HL-60 (cell line): ENCODE data around the gene FPR1.

Experiments
- GABPA ChIP-seq: IDR thresholded peaks from 2 replicates; pipeline ENCODE4 v1.6.1; 2012; ENCODE audit warnings: low read depth
- POLR2AphosphoS5 ChIP-seq: IDR thresholded peaks from 2 replicates; pipeline ENCODE4 v1.6.1; 2012; ENCODE audit warnings: low read depth
- SPI1 ChIP-seq: IDR thresholded peaks from 2 replicates; pipeline ENCODE4 v1.6.1; 2012; ENCODE audit warnings: low read depth, mild to moderate bottlenecking, borderline replicate concordance
- TF ChIP-seq, protein P1 (sequence below): IDR thresholded peaks from one replicate; pipeline ENCODE4 v1.5.1; 2011; ENCODE audit warnings: low read length, control low read depth, inconsistent platforms; ENCODE audit not compliant: insufficient read depth
- TF ChIP-seq, protein P2 (sequence below): IDR thresholded peaks from 2 replicates; pipeline ENCODE4 v1.6.1; 2012; ENCODE audit warnings: low read depth; ENCODE audit not compliant: insufficient replicate concordance

DNA sequence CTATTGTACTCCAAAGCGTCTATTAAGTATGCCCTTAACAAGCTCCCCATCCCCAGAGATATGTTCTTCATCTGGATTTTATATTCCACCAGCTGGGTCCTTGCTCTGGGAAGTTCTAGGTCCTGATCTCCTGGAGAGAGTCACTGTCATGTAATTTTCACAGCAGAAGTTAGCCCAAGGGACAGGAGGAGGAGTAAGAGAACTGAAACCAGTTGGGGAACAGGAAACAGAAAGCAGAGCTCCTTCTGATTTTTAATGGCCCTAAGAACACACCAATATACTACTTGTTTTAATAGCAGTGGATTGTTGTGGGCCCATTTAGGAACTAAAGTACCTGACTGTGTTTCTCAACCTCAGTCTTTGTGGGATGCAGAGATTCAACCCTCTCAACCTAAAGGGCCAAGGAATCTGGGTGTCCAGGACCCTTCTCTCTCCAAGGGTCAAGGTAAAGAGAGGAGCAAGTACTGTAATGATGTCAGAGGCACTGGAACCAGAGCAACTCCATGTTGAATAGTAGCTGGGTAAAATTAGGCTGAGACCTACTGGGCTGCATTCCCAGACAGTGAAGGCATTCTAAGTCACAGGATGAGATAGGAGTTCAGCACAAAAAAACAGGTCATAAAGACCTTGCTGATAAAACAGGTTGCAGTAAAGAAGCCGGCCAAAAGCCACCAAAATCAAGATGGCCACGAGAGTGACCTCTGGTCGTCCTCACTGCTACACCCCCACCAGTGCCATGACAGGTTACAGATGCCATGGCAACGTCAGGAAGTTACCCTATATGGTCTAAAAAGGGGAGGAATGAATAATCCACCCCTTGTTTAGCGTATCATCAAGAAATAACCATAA, 35.2 kb upstream of the FPR1 start:
- TF ChIP-seq, protein P1, sequence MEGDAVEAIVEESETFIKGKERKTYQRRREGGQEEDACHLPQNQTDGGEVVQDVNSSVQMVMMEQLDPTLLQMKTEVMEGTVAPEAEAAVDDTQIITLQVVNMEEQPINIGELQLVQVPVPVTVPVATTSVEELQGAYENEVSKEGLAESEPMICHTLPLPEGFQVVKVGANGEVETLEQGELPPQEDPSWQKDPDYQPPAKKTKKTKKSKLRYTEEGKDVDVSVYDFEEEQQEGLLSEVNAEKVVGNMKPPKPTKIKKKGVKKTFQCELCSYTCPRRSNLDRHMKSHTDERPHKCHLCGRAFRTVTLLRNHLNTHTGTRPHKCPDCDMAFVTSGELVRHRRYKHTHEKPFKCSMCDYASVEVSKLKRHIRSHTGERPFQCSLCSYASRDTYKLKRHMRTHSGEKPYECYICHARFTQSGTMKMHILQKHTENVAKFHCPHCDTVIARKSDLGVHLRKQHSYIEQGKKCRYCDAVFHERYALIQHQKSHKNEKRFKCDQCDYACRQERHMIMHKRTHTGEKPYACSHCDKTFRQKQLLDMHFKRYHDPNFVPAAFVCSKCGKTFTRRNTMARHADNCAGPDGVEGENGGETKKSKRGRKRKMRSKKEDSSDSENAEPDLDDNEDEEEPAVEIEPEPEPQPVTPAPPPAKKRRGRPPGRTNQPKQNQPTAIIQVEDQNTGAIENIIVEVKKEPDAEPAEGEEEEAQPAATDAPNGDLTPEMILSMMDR: no peak
- TF ChIP-seq POLR2AphosphoS5 (no peak), SPI1 (no peak), GABPA (no peak)
- TF ChIP-seq, protein P2, sequence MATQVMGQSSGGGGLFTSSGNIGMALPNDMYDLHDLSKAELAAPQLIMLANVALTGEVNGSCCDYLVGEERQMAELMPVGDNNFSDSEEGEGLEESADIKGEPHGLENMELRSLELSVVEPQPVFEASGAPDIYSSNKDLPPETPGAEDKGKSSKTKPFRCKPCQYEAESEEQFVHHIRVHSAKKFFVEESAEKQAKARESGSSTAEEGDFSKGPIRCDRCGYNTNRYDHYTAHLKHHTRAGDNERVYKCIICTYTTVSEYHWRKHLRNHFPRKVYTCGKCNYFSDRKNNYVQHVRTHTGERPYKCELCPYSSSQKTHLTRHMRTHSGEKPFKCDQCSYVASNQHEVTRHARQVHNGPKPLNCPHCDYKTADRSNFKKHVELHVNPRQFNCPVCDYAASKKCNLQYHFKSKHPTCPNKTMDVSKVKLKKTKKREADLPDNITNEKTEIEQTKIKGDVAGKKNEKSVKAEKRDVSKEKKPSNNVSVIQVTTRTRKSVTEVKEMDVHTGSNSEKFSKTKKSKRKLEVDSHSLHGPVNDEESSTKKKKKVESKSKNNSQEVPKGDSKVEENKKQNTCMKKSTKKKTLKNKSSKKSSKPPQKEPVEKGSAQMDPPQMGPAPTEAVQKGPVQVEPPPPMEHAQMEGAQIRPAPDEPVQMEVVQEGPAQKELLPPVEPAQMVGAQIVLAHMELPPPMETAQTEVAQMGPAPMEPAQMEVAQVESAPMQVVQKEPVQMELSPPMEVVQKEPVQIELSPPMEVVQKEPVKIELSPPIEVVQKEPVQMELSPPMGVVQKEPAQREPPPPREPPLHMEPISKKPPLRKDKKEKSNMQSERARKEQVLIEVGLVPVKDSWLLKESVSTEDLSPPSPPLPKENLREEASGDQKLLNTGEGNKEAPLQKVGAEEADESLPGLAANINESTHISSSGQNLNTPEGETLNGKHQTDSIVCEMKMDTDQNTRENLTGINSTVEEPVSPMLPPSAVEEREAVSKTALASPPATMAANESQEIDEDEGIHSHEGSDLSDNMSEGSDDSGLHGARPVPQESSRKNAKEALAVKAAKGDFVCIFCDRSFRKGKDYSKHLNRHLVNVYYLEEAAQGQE: no peak
